K562 (cell line): ENCODE results near the gene KAZALD1. TPM values are rescaled to one million over a fixed set of nuclear protein-coding genes. Genes with fewer than 3 reads are reported as not detected.
A peak's percentile ranks its signal among the peaks of the same experiment; 100 is the strongest.

Experiments
- ATAC-seq: fragments of 200-7000 bp; cut with Tn5 transposase; 3 replicates; pipeline ENCODE4 v1.9.1; 2020; ENCODE audit warnings: moderate library complexity
- BruUV-seq: library from RNA; stranded (reverse); fragments of 400-500 nt; replicated peaks from 2 replicates; lab custom pipeline; 2021; lab: Mats Ljungman, UMichigan
- CTCF ChIA-PET: fragments of 300-600 bp; formaldehyde crosslinking; extraction: SDS; loops from one replicate; lab custom pipeline; 2021; ENCODE audit warnings: low intra/inter-chr PET ratio; lab: Yijun Ruan, JAX
- POLR2A ChIA-PET: fragments of 300-600, 350-650 bp; sonication (Branson Sonifier 250); formaldehyde crosslinking; extraction: SDS; loops from one replicate; lab custom pipeline; 2021; ENCODE audit warnings: antibody characterized with exemption, inconsistent platforms; lab: Yijun Ruan, JAX
- DNase-seq, 4 experiments: peaks; one replicate each; pipeline versions ENCODE4 v3.0.0 to v3.0.0-alpha.2; 2011 to 2018; ENCODE audit warnings: low spot score in 3 of 4, mixed read lengths in 3 of 4; ENCODE audit errors: extremely low read depth in 1 of 4
- FAIRE-seq: peaks from 2 replicates; lab custom pipeline; 2011; peaks lifted over from hg19 to GRCh38; lab: Jason Lieb, UNC
- H2AFZ ChIP-seq: 2 replicates; pipeline ENCODE4 v1.6.0; 2011; ENCODE audit warnings: low read depth, low read length, control low read depth, inconsistent platforms
- H3K27ac ChIP-seq: fragments of 200-600 bp; 3 replicates; pipeline ENCODE4 v1.8.0; 2011; ENCODE audit warnings: low read depth, mild to moderate bottlenecking, control low read depth, inconsistent platforms, low read length, moderate library complexity, mixed read lengths; ENCODE audit errors: extremely low read depth
- H3K27me3 ChIP-seq, 2 experiments: fragments of 300-600 bp in 1 of 2; 2 replicates in 1 of 2; 3 replicates in 1 of 2; pipeline versions ENCODE4 v1.6.0 to v1.8.0; 2011; ENCODE audit warnings: inconsistent platforms in 2 of 2, low read length in 2 of 2, mild to moderate bottlenecking in 1 of 2, mixed read lengths in 1 of 2, moderate library complexity in 1 of 2; ENCODE audit not compliant: control insufficient read depth in 2 of 2, insufficient read depth in 2 of 2
- H3K36me3 ChIP-seq: fragments of 300-600 bp; 3 replicates; pipeline ENCODE4 v1.8.0; 2011; ENCODE audit warnings: mild to moderate bottlenecking, low read length, inconsistent platforms; ENCODE audit not compliant: control insufficient read depth, insufficient read depth
- H3K4me1 ChIP-seq, 2 experiments: fragments of 200-600 bp in 1 of 2; replicated peaks in 1 of 2; 2 replicates in 1 of 2; 3 replicates in 1 of 2; pipeline versions ENCODE4 v1.5.1 to v1.8.0; 2011; ENCODE audit warnings: inconsistent platforms in 2 of 2, low read length in 2 of 2, mild to moderate bottlenecking in 1 of 2, mixed read lengths in 1 of 2, moderate library complexity in 1 of 2; ENCODE audit not compliant: control insufficient read depth in 2 of 2, insufficient read depth in 2 of 2
- H3K4me2 ChIP-seq: 2 replicates; pipeline ENCODE4 v1.6.1; 2011; ENCODE audit warnings: low read length, control low read depth, inconsistent platforms, mixed read lengths; ENCODE audit not compliant: insufficient read depth
- H3K4me3 ChIP-seq: fragments of 200-600 bp; sonication (generic), shearing (Covaris generic); 2 replicates; pipeline ENCODE4 v1.5.1; 2016; ENCODE audit warnings: control low read depth, inconsistent platforms
- H3K79me2 ChIP-seq: fragments of 200-600 bp; 3 replicates; pipeline ENCODE4 v1.8.0; 2011; ENCODE audit warnings: low read length, inconsistent platforms; ENCODE audit not compliant: control insufficient read depth, insufficient read depth
- H3K9ac ChIP-seq, 2 experiments: 2 replicates each; pipeline versions ENCODE4 v1.6.0 to v1.6.1; 2011; ENCODE audit warnings: low read depth in 2 of 2, low read length in 2 of 2, control low read depth in 1 of 2, inconsistent platforms in 1 of 2, mild to moderate bottlenecking in 1 of 2, mixed read lengths in 1 of 2; ENCODE audit not compliant: insufficient read depth in 1 of 2
- H3K9me1 ChIP-seq: one replicate; pipeline ENCODE4 v1.6.0; 2011; ENCODE audit warnings: inconsistent platforms, mild to moderate bottlenecking, low read length, moderate library complexity; ENCODE audit not compliant: control insufficient read depth, insufficient read depth
- H3K9me3 ChIP-seq: replicated peaks from 2 replicates; pipeline ENCODE4 v1.5.1; 2011; ENCODE audit warnings: low read depth, low read length, inconsistent platforms; ENCODE audit not compliant: control insufficient read depth, insufficient read depth
- H4K20me1 ChIP-seq: replicated peaks from 2 replicates; pipeline ENCODE4 v1.6.1; 2011; ENCODE audit warnings: low read length, inconsistent platforms, mixed read lengths; ENCODE audit not compliant: control insufficient read depth, insufficient read depth
- HMGN3 ChIP-seq: IDR thresholded peaks from 2 replicates; pipeline ENCODE4 v1.6.1; 2011; ENCODE audit warnings: borderline replicate concordance, low read depth, mild to moderate bottlenecking, mixed read lengths, low read length; ENCODE audit not compliant: insufficient read length; ENCODE audit errors: extremely low read depth
- YY1 ChIP-seq, 3 experiments: IDR thresholded peaks; 2 replicates each; pipeline ENCODE4 v1.6.1; 2011; ENCODE audit warnings: low read length in 2 of 3, mild to moderate bottlenecking in 2 of 3, moderate library complexity in 2 of 3, borderline replicate concordance in 1 of 3, control low read depth in 1 of 3, low read depth in 1 of 3; ENCODE audit not compliant: insufficient read depth in 3 of 3, insufficient replicate concordance in 2 of 3, control insufficient read depth in 1 of 3, insufficient read length in 1 of 3; ENCODE audit errors: extremely low read depth in 1 of 3
- ZNF239 ChIP-seq: fragments of 250-450 bp; sonication (Bioruptor Pico); IDR thresholded peaks from 2 replicates; pipeline ENCODE4 v1.4.0; 2020; ENCODE audit warnings: mild to moderate bottlenecking
- WGBS: fragments of 100-300 bp; shearing (Covaris generic); methylation state at CpG from one replicate; pipeline ENCODE4 v1.1.6; 2016; ENCODE audit warnings: low coverage, mixed read lengths; ENCODE audit not compliant: insufficient coverage; ENCODE audit errors: missing lambda C conversion rate; 5-methylcytosine and 5-hydroxymethylcytosine counted together
- in situ Hi-C: fragments of 300-500 bp; cut with MboI; formaldehyde crosslinking; loops from 4 replicates; pipeline ENCODE4 v1.15.0; 2018; ENCODE audit warnings: inconsistent platforms, mixed read lengths
- intact Hi-C: fragments of 100-400 bp; cut with micrococcal nuclease; formaldehyde crosslinking; loops from 2 replicates; pipeline ENCODE4 v1.14.2; 2022
- polyA plus RNA-seq, 8 experiments: library from polyadenylated mRNA; depleted of rRNA in 4 of 8; stranded (reverse) in 5 of 8; unstranded in 3 of 8; fragments of >200 nt; fragmentation: Nextera tagmentation in 2 of 8; fragmentation: Illumina TruSeq in 1 of 8; extraction: Ambion mirVana in 2 of 8; extraction: Trizol in 1 of 8; gene quantifications; 2 replicates each; pipeline versions ENCODE4 v1.2.1 to v1.2.3, GENCODE V29; 2011 to 2014; ENCODE audit warnings: inconsistent platforms in 1 of 8, missing spikeins in 1 of 8
- total RNA-seq, 7 experiments: library from RNA; depleted of rRNA in 6 of 7; stranded (reverse); fragments of >200 nt in 6 of 7; fragmentation: Illumina TruSeq in 2 of 7; extraction: Trizol in 2 of 7; gene quantifications; 2 replicates each; pipeline versions ENCODE4 v1.2.1 to v1.2.3, GENCODE V29; 2011 to 2021; ENCODE audit warnings: low replicate concordance in 1 of 7

The KAZALD1 gene
- total and polyA plus RNA-seq, 9 of the 15 experiments (the other 6 are each of a cell fraction or from before 2014, with no cell fraction given): 0.15 to 10.0 (median 4.9) TPM

- ChIA-PET CTCF (no interaction called here), POLR2A (interaction anchor here (0.6 to 1.7 kb wide), 3 partner anchors 11 to 27 kb away, joined by 3 to 6 read pairs (median 5); no protein-coding TSS in a partner anchor)
- no peak for FAIRE-seq
- TF ChIP-seq YY1 (IDR thresholded peaks at IDR 0.05; ENCODE audit: borderline replicate concordance in 1 of 3, control insufficient read depth in 1 of 3, extremely low read depth in 1 of 3, insufficient read depth in 3 of 3, insufficient read length in 1 of 3, insufficient replicate concordance in 2 of 3, low read depth in 1 of 3, low read length in 2 of 3) (no peak), HMGN3 (no peak), ZNF239 (CRISPR knock-in tag) (no peak)
- Histone ChIP-seq H3K9me3 (no peaks in the 10 kb centered on the region), H4K20me1 (no peaks in the 10 kb centered on the region), H3K4me1 (peaks cover 12 to 45% of the 10 kb centered on the region in 2 experiments), H3K9ac (peak overlapping the region in 1 of 2 experiments; percentile 73; a peak in 2 of 4 replicates), H3K27me3 (peaks cover 2 to 4% of the 10 kb centered on the region in 2 experiments; a peak in 4 of 5 replicates), H3K36me3 (no peaks in the 10 kb centered on the region), H3K4me2 (peak overlapping the region; percentile 66), H3K4me3 (peak overlapping the region; percentile 4; the same call in 1 of the 2 replicates), H3K9me1 (no peaks in the 10 kb centered on the region), H3K27ac (no peak overlapping the region), H3K79me2 (no peaks in the 10 kb centered on the region), H2AFZ (peak overlapping the region; percentile 72)
- WGBS: 17% methylated on average over 9 of the region's 25 CpGs
- in situ Hi-C loops: no loop called here
- no peak for DNase-seq
- no TSS peak for BruUV-seq
- intact Hi-C loops: loop anchor here (5.0 to 10.0 kb wide), 2 partner anchors 37 to 414 kb away; no protein-coding TSS in a partner anchor
- no peak for ATAC-seq
Measured at GRCh38 chr10:101030496-101031127, 31.2 kb upstream of the KAZALD1 start.
